ENCODE measurements around the gene LILRB2.
"Not testable (repeated sequence)": the region's sequence is repeated elsewhere in the genome, so short reads cannot be mapped to it uniquely, and the experiment has no call there.

LILRB2 gene

DNA sequence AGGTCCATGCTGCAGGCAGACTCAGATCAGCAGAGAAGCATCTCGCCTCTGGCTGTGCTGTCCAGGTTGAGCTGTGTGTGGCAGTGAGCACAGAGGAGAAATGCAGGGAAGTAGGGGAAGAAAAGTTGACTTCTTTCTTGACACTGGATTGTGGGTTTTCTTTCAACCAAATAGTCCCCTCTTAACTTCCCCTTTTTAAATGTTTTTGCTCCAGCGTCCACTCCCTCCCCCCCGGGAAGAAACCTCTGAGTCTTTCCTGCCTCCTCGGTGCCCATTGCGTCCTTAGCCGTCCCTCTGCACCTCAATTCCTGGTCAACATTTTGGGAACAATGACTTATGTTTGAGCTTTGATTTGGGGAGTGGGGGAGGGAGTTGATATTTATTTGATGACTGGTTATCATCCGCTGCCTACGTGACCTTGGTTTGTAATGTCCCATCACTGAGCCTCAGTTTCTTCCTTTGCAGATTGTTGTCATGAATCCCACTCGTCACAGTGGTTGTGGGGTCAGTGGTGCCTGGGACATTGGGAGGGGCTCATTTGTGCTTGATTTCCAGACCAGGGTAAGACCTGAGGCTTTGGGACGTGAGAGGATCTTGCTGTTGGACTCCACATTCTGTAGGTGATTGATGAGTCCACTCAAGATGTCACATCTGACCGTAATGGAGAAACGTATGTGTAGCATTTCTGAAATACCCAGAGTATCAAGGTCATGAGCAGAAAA is at the start of gene LILRB2:
LILRB2 (minus strand) TSS at position 104 of the 722 bp plus-strand sequence. CDS start 614 bp downstream, outside the sequence.
- DNase-seq (ENCODE audit: low read depth): no peak

DNA sequence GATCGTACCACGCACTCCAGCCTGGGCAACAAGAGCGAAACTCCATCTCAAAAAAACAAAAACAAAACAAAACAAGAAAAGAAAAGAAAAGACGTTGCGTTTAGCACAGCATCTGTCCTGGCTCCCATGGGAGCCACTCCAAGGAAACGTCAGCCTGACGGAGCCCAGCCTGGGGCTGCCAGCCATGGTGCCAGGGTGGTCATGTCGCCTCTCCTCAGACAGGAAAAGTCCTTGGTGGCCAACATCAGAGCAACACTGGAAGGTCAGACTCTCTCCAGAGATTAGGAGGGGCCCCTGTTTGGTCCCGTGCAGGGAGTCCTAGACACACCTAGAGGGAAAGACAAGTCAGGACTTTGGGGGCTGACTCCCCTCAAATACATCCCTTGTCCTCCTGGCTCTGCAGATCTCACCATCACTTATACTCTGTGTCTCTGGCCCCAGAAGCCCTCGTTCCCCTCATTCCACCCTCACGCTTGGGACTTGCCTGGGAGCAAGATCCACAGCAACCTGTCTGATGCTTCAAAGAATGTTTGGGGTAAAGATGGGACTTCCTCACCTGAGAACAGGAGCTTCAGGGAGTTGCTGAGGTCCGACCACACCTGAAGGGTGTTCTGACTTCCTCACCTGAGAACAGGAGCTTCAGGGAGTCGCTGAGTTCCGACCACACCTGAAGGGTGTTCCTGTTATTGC is 48.7 kb upstream of the LILRB2 start:
- no peak for DNase-seq (ENCODE audit: low read depth)

DNA sequence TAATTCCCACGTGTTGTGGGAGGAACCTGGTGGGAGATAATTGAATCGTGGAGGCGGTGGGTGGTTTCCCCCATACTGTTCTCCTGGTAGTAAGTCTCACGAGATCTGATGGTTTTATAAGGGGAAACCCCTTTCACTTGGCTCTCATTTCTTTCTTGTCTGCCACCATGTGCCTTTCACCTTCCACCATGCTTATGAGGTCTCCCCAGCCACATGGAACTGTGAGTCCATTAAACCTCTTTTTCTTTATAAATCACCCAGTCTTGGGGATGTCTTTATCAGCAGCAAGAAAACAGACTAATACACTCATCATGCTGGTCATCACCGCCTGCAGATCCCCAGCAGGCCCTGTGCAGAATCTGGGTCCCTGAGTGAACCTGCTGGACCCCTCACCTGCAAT is 47.9 kb upstream of the LILRB2 start:
- DNase-seq (ENCODE audit: low read depth): not testable (repeated sequence)

DNA sequence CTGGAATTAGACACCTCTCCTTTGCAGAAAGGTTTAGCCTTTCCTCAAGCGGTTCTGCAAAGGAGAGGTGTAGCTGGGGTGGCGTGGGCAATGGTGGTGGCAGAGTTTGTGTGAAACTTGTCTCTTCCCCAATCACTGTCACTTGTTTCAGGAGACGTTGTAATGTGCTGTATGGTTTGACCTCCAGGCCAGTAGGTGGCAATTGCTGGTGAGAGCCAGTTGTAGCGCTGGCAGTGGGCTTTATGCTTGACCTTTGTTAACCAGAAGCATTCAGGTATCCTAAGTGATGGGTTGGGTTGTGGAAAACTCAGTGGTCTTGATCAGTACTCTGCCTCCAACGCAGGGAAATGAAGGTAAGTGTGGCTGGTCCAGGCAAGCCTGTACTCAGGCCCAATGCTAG is 44.7 kb upstream of the LILRB2 start:
- DNase-seq (ENCODE audit: low read depth): no peak

DNA sequence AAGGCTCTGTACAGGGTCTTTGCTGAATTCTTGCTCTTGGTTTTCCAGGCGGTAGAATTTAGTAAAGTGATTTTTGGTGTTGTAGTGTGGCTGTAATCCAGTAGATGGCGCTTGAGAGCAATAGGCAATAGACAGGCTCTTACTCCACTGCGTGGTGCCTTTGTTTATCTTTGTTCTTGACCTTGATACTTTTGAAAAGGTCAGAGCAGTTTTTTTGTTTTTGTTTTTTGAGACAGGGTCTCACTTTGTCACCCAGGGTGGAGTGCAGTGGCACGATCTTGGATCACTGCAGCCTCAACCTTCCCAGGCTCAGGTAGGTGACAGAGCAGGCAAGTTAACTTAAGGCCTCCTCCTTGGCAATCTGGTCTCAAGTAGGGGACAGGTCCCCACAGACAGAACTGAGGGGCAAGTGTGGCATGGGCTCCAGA is 44.3 kb upstream of the LILRB2 start:
- peak; percentile 27 for DNase-seq (ENCODE audit: low read depth)

DNA sequence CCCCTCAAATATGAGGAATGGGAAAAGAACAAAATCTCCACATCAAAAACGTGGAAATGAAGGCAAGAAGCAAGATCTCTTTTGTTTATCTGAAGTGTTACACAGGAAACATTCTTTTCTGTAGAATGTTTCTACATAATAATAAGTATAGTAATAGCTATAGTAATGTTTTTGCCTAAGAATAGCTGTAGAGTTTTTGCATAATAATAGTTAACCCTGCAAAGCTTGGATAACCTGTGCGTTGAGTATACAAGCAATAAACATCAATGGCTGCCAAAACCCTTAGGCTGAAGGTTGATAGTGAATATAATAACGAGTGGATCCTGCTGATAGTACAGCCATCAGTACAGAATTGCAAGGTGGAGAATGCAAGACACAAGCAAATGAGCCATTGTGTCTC is 43.2 kb upstream of the LILRB2 start:
- no peak for DNase-seq (ENCODE audit: low read depth)

DNA sequence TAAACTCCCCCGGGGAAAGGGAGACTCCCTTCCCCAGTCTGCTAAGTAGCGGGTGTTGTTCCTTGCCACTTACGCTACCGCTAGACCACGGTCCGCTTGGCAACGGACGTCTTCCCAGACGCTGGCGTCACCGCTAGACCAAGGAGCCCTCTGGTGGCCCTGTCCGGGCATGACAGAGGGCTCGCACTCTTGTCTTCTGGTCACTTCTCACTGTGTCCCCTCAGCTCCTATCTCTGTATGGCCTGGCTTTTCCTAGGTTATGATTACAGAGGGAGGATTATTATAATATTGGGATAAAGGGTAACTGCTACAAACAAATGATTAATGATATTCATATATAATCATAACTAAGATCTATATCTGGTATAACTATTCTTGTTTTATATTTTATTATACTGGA is 42.0 kb upstream of the LILRB2 start:
- DNase-seq (ENCODE audit: low read depth): not testable (repeated sequence)

DNA sequence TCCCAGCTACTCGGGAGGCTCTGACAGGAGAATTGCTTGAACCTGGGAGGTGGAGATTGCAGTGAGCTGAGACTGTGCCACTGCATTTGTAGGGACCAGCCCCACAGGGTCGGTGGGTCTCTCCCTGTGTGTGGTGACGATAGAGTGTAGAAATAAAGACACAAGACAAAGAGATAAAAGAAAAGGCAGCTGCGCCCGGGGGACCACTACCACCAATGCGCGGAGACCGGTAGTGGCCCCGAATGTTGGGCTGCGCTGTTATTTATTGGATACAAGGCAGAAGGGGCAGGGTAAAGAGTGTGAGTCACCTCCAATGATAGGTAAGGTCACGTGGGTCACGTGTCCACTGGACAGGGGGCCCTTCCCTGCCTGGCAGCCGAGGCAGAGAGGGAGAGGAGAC is 41.4 kb upstream of the LILRB2 start:
- DNase-seq (ENCODE audit: low read depth): not testable (repeated sequence)

DNA sequence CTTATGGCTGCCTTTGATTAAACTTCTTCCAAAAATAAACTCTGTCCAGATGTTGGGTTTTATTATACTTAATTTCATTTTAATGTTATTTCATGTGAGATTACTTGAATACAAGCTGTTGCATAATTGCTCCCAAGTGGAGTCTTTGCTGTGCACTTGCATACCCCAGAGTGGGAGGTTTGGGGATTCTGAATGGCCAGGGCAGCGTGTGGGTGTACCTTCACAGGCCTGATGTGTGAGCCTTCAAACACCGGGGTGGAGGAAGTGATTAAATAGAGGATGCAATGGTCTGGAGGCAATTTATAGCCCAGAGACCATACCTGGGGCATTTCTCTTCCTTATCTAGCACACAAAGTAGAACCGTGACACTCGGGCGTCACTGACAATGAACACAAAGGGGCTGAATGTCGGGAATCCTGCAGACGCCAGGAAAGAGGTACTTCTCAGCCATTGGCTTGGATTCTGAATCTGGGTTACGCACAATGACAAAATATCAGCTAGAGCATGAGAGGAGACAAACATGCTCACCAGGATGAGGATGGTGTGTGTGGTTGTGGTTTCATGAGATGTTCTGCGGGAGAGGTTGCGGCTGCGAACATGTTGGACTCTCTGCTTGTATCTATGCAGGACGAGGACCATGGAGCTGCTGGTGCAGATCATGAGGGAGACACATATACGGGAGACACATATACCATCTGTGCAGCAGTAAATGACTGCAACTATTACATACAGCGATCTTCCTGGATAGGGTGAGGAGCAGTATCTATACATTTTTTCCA is 39.2 kb upstream of the LILRB2 start:
- DNase-seq (ENCODE audit: low read depth): no peak

DNA sequence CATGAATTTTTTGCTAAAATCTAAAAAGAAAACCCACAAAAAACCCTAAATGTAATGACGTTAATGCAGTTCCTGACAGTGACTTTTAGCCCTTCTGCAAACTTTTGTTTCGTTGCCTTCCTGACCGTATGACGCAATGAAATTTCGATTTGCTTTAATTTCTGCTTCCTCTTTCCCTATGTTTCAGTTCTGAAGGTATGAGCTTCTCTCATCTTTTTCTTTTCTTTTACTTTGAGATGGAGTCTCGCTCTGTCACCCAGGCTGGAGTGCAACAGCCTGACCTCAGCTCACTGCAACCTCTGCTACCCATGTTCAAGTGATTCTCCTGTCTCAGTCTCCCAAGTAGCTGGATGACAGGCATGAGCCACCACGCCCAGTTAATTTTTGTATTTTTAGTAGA is 38.1 kb upstream of the LILRB2 start:
- DNase-seq (ENCODE audit: low read depth): no peak

DNA sequence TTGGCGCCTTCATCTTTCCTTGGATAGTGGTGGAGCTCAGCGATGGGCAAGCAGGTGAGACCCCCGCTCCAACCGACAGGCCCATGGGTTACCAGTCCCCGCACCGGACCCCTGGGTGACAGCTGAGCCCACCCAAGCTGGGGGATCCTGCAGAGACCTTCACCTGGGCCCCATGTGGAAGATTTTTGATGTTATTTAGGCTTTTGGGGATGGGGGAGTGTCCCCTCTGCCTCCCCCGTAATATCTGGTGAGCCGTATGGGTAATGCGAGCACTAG is 37.0 kb upstream of the LILRB2 start:
- DNase-seq (ENCODE audit: low read depth): no peak

DNA sequence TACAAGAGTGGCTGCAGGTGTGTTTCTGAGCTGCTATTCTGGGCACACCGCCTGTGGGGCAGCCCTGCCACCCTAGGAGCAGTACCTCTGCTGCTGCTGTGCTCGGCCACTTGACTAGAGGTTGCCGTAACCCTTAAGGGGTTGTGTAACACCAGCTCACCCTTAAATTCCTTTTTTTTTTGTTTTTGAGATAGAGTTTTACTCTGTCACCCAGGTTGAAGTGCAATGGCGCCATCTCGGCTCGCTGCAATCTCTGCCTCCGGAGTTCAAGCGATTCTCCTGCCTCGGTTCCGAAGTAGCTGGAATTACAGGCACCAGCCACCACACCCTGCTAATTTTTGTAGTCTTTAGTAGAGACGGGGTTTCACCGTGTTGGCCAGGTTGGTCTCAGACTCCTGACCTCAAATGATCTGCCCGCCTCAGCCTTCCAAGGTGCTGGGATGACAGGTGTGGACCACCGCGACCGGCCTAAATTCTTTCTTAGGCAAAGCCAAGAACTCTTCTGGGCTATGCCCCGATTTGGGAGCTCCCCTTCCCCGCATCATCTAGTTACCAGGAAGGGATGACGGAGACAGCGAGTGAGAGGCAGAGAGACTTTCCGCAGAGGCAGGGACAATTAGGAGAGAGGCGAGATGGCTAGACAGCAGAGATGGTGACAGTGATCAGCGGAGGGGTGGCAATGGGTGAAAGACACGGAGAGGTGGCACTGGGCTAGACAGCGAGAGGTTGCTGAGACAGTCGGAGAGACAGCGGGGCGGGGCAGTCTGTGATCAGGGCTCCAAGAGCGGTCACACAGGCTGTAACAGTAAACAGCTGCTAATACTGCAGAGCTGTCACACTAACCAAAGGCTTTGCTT is 36.4 kb upstream of the LILRB2 start:
- DNase-seq (ENCODE audit: low read depth): no peak

DNA sequence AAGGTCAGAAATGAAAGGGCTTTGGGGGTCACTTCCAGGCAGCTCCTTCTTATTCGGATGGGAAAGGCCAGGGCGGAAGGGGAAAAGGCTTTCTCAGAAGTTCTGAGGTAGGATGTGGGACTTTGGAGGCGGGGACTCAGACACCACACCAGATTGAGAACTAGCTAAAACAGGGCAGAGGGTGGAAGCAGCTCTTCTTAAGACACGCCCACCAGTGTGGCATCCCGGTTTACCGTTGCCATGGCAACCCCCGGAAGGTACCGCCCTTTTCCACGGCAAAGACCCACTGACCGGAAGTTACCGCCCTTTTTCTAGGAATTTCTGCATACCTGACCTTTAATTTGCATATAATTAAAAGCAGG is 35.8 kb upstream of the LILRB2 start:
- DNase-seq (ENCODE audit: low read depth): no peak

DNA sequence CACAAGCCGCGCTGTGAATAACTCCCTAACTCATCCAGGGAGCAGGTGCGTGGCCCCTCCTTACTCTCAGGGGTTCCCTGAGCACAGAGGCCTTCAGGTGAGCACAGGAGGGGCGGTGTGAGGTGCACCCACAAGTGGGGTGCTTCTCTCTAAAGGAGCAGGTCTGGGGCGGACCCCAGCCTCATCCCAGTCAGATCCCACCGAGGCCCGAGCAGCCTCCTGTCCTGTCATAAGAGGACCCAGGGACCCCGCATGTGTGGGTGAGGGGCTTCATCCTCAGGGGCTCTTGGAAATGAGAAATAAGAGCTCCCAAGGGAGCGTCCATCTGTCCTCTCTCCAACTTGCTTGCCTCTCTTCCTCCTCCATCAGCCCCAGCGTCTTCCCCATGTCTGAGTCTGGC is 35.0 kb upstream of the LILRB2 start:
- DNase-seq (ENCODE audit: low read depth): no peak

DNA sequence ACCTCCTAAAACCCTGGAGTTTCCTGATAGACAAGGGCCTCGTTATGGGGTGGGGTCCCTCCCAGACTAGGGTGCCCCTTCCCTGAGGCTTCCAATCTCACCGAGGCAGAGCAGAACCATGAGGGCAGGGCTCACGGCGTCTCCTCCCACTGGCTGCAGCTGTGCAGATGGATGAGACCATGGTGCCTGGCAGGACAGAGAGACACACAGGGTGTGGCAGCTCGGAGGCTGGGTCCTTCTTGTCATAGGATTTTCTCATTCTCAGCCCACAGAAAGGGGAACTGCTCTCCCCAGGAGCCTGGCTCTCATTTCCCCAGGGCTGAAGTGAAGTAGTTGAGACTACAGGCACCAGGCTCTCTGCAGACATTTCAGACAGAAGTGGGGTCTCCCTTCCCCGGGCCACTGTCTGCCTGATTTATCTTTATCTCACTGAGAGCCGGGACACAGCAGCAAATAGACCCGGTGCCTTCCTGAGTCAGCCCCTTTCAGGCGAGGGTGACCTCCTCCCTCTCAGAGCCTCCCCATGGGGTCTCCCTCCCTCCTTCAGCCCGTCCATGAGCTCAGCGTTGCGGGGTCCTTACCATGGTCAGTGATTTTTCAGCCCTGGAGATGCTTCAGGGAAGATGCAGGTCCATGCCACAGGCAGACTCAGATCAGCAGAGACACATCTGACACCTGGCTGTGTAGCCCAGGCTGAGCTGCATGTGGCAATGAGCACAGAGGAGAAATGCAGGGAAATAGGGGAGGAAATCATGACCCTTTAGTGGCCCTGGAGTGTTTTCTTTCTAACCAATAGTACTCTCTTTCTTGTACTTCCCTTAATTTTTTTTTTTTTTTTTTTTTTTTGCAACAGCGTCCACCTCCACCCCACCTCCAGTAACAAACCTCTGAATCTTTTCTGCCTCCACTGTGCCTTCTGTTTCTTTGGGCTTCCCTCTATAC is 31.8 kb upstream of the LILRB2 start, which contains the start of gene LILRA5:
LILRA5 (minus strand) TSS at position 731 of the 942 bp plus-strand sequence; CDS start at position 584, 147 bp downstream.
- no peak for DNase-seq (ENCODE audit: low read depth)

DNA sequence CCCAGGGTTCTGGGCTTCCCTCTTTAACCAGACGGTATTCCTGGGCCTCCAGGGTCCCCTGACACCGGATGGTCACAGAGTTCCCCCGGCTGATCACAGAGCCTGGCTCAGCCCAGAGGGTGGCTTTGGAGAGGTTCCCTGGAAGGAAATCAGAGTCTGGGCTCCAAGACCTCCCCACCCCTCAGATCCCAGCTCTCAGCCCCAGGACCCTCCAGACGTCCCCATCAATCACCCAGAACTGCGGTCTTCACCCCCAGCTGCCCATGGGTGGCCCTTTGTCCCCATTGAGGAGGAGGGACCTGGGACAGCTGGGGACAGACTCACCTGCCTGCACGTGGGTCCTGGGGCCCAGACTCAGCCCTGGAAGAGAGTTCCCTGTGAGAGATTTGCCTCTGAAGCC is 31.1 kb upstream of the LILRB2 start:
- no peak for DNase-seq (ENCODE audit: low read depth)

DNA sequence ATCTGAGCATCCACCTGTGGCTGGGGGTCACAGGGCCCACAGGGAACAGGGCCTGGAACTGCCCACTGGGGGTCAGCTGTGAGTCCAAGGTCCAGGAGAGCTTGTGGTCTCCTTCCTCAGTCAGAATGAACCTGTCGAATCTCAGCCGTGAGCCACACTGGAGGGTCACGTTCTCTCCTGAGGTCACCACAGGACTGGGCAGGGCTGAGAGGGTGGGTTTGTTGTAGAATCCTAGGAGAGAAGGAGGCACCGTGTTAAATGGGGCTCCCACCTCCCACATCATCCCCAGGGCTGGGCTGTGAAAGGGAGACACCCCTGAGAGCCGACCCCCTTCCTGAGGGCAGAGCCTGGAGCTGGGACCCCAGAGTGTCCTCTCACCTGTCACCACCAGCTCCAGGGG is 30.6 kb upstream of the LILRB2 start:
- no peak for DNase-seq (ENCODE audit: low read depth)

DNA sequence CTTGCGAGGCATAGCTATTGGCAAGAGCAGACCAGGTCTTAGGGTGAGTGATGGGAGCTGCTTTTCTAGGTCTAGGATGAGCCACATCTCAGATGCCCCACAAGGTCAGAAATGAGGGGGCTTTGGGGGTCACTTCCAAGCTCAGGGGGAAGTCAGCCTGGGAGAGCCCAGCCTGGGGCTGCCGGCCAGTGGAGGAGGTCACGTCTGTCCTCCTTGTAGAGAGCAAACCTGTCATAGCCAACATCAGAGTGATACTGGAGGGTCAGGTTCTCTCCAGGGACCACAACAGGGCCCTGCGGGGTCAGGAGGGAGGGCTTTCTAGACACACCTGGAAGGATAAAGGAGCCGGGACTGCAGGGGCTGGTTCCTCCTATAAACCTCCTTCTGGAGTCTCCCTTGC is 29.6 kb upstream of the LILRB2 start:
- no peak for DNase-seq (ENCODE audit: low read depth)

DNA sequence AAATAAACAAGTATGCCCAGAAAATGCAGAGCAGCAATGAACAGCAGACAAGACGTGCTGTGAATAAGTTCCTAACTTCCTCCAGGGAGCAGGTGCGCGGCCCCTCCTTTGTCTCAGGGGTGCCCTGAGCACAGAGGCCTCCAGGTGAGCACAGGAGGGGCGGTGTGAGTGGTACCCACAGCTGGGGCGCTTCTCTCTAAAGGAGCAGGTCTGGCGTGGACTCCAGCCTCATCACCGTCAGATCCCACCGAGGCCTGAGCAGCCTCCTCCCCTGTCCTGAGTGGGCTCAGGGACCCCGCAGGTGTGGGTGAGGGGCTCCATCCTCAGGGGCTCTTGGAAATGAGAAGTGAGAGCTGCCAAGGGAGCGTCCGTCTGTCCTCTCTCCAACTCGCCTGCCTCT is 28.9 kb upstream of the LILRB2 start:
- no peak for DNase-seq (ENCODE audit: low read depth)

DNA sequence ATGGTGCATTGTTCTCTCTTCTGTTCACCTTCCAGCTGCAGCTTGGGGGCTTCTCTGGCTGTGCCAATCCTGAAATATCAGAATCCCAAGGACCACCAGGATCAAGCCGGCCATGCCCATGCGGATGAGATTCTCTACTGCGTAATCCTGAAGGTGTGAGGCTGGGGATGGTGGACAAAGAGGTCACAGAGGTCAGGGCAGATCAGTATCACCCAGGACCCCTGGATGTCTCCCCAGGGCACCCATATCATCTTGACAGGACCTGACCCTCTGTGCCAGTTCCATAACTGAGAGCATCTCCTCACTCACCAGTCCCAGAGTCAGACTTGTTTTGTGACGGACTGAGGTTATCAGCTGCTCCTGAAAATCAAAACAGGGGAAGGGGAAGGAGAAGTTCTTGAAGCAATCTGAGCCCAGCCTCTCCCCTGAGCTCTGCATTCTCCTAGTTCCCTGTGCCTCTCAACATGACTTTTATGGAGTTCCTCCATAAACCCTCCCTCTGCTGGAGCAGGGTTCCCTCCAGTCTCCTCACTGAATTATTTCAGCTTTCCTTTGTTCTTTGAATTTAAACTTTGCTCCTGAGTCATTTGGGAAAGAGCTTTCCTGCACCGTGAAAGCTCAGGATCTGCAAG is 26.6 kb upstream of the LILRB2 start:
- no peak for DNase-seq (ENCODE audit: low read depth)

DNA sequence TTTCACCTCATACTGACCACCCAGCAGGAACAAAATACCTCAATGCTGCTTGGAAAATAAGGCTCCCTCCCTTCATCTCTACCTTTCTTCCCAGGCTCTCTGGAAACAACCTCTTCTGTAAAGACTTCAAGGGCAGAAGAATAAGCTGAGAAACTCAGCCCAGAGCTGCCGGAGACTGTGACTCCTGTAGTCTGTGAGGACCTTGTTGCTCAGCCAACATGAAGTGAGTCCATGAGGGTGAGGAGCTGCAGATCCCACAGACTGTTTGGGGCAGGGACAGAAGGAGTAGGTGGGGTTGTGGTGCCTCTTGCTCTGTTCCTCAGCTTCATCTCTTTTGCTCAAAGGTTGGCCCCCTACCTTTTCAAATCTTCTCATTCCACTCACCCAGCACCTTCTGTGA is 24.2 kb upstream of the LILRB2 start:
- no peak for DNase-seq (ENCODE audit: low read depth)

All from activated T-cell treated with anti-CD3 and anti-CD28 coated beads for 1 hour (primary cell).